ENCODE measurements around the gene TAX1BP1. TPM values are rescaled to one million over a fixed set of nuclear protein-coding genes. Genes with fewer than 3 reads are reported as not detected.

Gene TAX1BP1
- total and polyA plus RNA-seq, 2 of the 13 experiments (the other 11 are each of a cell fraction or from before 2014, with no cell fraction given): 95.2 to 98.9 TPM

DNA sequence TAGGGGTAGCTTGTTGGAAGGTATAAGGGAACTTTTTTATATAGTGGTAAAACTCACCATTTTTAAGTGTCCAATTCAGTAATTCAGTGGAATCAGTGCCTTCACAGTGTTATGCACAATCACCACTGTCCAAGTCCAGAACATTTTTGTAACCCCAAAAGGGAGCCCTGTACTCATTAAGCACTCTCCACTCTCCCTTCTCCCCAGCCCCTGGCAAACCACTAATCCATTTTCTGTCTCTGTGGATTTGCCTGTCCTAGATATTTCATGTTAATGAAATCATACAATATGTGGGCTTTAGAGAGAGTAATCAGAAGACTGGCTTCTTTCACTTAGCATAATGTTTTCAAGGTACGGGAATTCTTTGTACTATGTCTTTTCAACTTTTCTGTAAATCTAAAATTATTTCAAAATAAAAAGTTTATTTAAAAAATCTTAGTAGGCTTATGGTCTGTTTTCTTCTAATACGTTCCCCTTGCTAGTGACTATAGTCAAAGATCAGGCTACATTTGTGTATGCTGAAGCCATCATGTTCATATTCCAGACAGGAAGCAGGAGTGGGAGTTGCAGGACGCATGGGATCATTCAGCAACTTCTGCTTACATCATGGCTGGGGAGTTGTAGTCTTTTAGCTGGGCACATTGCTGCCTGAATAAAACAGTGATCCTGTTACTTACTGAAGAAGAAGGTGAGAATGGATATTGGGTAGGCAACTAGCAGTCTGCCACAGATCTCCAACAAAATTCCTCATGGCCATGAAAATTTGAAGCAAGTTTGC lies 35.4 kb upstream of the TAX1BP1 start (continued):
- TF ChIP-seq, protein P1, sequence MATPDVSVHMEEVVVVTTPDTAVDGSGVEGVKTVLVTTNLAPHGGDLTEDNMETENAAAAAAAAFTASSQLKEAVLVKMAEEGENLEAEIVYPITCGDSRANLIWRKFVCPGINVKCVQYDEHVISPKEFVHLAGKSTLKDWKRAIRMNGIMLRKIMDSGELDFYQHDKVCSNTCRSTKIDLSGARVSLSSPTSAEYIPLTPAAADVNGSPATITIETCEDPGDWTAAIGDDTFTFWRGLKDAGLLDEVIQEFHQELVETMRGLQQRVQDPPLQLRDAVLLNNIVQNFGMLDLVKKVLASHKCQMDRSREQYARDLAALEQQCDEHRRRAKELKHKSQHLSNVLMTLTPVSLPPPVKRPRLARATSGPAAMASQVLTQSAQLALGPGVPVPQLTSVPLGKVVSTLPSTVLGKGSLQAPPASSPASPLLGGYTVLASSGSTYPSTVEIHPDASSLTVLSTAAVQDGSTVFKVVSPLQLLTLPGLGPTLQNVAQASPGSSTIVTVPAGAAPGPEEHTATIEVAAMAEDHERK (CRISPR knock-in tag; IDR thresholded peaks at IDR 0.05; ENCODE audit: low read depth): no peak
- TF ChIP-seq RFX5 (IDR thresholded peaks at IDR 0.05; ENCODE audit: low read depth, low read length) (no peak), CTCF (CRISPR knock-in tag; IDR thresholded peaks at IDR 0.05) (no peak), SUZ12 (IDR thresholded peaks at IDR 0.05; ENCODE audit: low read depth, low read length) (no peak)

DNA sequence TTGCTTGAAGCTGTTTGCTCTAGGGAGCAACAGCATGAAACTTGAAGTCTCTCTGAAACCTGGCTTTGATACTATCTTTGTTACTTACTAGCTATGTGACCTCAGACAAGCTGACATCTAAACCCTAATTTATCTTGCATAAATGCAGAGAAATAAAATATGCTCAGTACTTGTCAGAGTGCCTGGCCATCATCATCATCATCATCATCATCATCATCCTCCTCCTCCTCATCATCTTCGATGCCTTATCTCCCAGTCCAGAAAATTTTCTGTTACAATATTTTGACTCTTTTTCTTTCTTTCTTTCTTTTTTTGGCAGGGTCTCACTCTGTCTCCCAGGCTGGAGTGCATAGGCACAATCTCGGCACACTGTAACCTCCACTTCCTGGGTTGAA lies 34.8 kb upstream of the TAX1BP1 start:
- Histone ChIP-seq H3K27me3 (ENCODE audit: control insufficient read depth in 1 of 2, insufficient read depth in 2 of 2, low read length in 2 of 2) (no peaks in the 10 kb centered on the region), H3K27ac (ENCODE audit: extremely low read length, insufficient read depth, low read length) (no peak overlapping the region), H3K4me1 (ENCODE audit: insufficient read depth, low read length) (no peaks in the 10 kb centered on the region), H4K20me1 (ENCODE audit: insufficient read depth, low read length) (no peaks in the 10 kb centered on the region), H3K4me3 (replicated peaks in 1 of 3; ENCODE audit: insufficient read depth in 1 of 3, low read depth in 2 of 3, low read length in 3 of 3) (no peak overlapping the region), H3K9me3 (ENCODE audit: low read length) (no peaks in the 10 kb centered on the region), H2AFZ (ENCODE audit: low read length) (no peak overlapping the region), H3K4me2 (ENCODE audit: low read depth, low read length) (no peak overlapping the region), H3K36me3 (replicated peaks in 1 of 2; ENCODE audit: control insufficient read depth in 1 of 2, insufficient read depth in 2 of 2, low read length in 2 of 2) (no peaks in the 10 kb centered on the region), H3K79me2 (ENCODE audit: insufficient read depth, low read length) (no peaks in the 10 kb centered on the region), H3K9ac (ENCODE audit: insufficient read depth, low read depth, low read length) (no peak overlapping the region)
- 94% methylated on average over 2 of the region's 2 CpGs for WGBS (ENCODE audit: low lambda C conversion rate)
- no peak for ATAC-seq
- intact Hi-C loops (cut with micrococcal nuclease; ENCODE audit: unreplicated experiment): no loop called here
- in situ Hi-C loops (cut with HindIII; ENCODE audit: extremely low pct_ligation_motif_present, low pct_unique_long_range_greater_than_20kb): no loop called here
- FAIRE-seq: no peak
- no TSS peak for BruUV-seq (replicated peaks)
- CTCF ChIA-PET (ENCODE audit: low intra/inter-chr PET ratio, low total read pairs): no interaction called here
- TF ChIP-seq CREB1 (IDR thresholded peaks at IDR 0.05) (peak; percentile 71), CREB1 (CRISPR knock-in tag; IDR thresholded peaks at IDR 0.05) (no peak), SALL2 (CRISPR knock-in tag; IDR thresholded peaks at IDR 0.05) (no peak), ZNF550 (CRISPR knock-in tag; IDR thresholded peaks at IDR 0.05; ENCODE audit: borderline replicate concordance) (no peak), ZEB1 (IDR thresholded peaks at IDR 0.05; ENCODE audit: insufficient replicate concordance, low read depth) (no peak), SP1 (IDR thresholded peaks at IDR 0.05) (no peak), SP1 (CRISPR knock-in tag; IDR thresholded peaks at IDR 0.05) (no peak)
- no peak for DNase-seq (ENCODE audit: low spot score)
- POLR2A ChIA-PET: interaction anchor here (1.3 kb wide), 1 partner anchor 10 kb away, joined by 4 read pairs; no protein-coding TSS in a partner anchor
